ENCODE results near the gene STUM.
A peak's percentile ranks its signal among the peaks of the same experiment; 100 is the strongest.

STUM gene

GRCh38 chr1:226533220-226533619 lies 15.3 kb upstream of the STUM start:
- no peak for DNase-seq (ENCODE audit: low read depth)

- DNase-seq (ENCODE audit: low read depth), result no peak
Measured at GRCh38 chr1:226534098-226534497, 14.5 kb upstream of the STUM start.

GRCh38 chr1:226534645-226535044 lies 13.9 kb upstream of the STUM start:
- no peak for DNase-seq (ENCODE audit: low read depth)

GRCh38 chr1:226535666-226536065 lies 12.9 kb upstream of the STUM start:
- no peak for DNase-seq (ENCODE audit: low read depth)

- DNase-seq (ENCODE audit: low read depth), result no peak
Measured at GRCh38 chr1:226541231-226541630, 7.3 kb upstream of the STUM start.

GRCh38 chr1:226541631-226542622 lies 6.6 kb upstream of the STUM start:
- DNase-seq (ENCODE audit: low read depth), result no peak

- no peak for DNase-seq (ENCODE audit: low read depth)
Measured at GRCh38 chr1:226542623-226543103, 5.9 kb upstream of the STUM start.

- DNase-seq (ENCODE audit: low read depth), result no peak
Measured at GRCh38 chr1:226545836-226546596, 2.5 kb upstream of the STUM start.

- DNase-seq (ENCODE audit: low read depth), result no peak
Measured at GRCh38 chr1:226546926-226547325, 1.6 kb upstream of the STUM start.

- peak; percentile 38 for DNase-seq (ENCODE audit: low read depth)
Measured at GRCh38 chr1:226547754-226548191, 791 bp upstream of the STUM start.

GRCh38 chr1:226549094-226549936 lies 751 bp downstream of the STUM start:
- no peak for DNase-seq (ENCODE audit: low read depth)

GRCh38 chr1:226549937-226550671 lies 1.5 kb downstream of the STUM start:
- no peak for DNase-seq (ENCODE audit: low read depth)

GRCh38 chr1:226550672-226551041 lies 2.1 kb downstream of the STUM start:
- DNase-seq (ENCODE audit: low read depth), result no peak

- DNase-seq (ENCODE audit: low read depth), result no peak
Measured at GRCh38 chr1:226551299-226551698, 2.7 kb downstream of the STUM start.

GRCh38 chr1:226552061-226552460 lies 3.5 kb downstream of the STUM start:
- DNase-seq (ENCODE audit: low read depth), result no peak

- no peak for DNase-seq (ENCODE audit: low read depth)
Measured at GRCh38 chr1:226553266-226553923, 4.8 kb downstream of the STUM start.

- DNase-seq (ENCODE audit: low read depth), result no peak
Measured at GRCh38 chr1:226553924-226554282, 5.3 kb downstream of the STUM start.

- no peak for DNase-seq (ENCODE audit: low read depth)
Measured at GRCh38 chr1:226555092-226555491, 6.5 kb downstream of the STUM start.

GRCh38 chr1:226557424-226557823 lies 8.9 kb downstream of the STUM start:
- no peak for DNase-seq (ENCODE audit: low read depth)

GRCh38 chr1:226558036-226558650 lies 9.6 kb downstream of the STUM start:
- DNase-seq (ENCODE audit: low read depth), result no peak
